ENCODE measurements around the gene C18orf63. TPM values are rescaled to one million over a fixed set of nuclear protein-coding genes. Genes with fewer than 3 reads are reported as not detected.

The C18orf63 gene
- 0.07 TPM in 1 of 2 replicates, not detected in the other for total RNA-seq

GRCh38 chr18:74315464-74316256 is at the start of gene C18orf63:
C18orf63 (plus strand) TSS chr18:74315839; CDS start chr18:74317866, 2,027 bp downstream.

GRCh38 chr18:74291771-74292540 is 23.7 kb upstream of the C18orf63 start, which contains the start of gene CYB5A:
CYB5A (minus strand) TSS chr18:74291963; CDS start chr18:74291875, 88 bp downstream.

Other genes with a start within 250 kb of the C18orf63 start
- not detected in 2 replicates for gene FBXO15, start 168.0 kb upstream of the C18orf63 start, total RNA-seq
- gene TIMM21, start 167.3 kb upstream of the C18orf63 start, total RNA-seq: 47.1 and 51.3 TPM in 2 replicates
- 102 and 105 TPM in 2 replicates for gene CYB5A, start 23.9 kb upstream of the C18orf63 start, total RNA-seq
- not detected in 2 replicates for gene DIPK1C, start 141.5 kb downstream of the C18orf63 start, total RNA-seq
- 149 and 159 TPM in 2 replicates for gene CNDP2, start 180.5 kb downstream of the C18orf63 start, total RNA-seq
- not detected in 2 replicates for gene CNDP1, start 218.7 kb downstream of the C18orf63 start, total RNA-seq

Data from mammary microvascular endothelial cell (primary cell).